ENCODE data around the gene KIF13A.
"Not testable (repeated sequence)": the region's sequence is repeated elsewhere in the genome, so short reads cannot be mapped to it uniquely, and the experiment has no call there.

KIF13A gene

DNA sequence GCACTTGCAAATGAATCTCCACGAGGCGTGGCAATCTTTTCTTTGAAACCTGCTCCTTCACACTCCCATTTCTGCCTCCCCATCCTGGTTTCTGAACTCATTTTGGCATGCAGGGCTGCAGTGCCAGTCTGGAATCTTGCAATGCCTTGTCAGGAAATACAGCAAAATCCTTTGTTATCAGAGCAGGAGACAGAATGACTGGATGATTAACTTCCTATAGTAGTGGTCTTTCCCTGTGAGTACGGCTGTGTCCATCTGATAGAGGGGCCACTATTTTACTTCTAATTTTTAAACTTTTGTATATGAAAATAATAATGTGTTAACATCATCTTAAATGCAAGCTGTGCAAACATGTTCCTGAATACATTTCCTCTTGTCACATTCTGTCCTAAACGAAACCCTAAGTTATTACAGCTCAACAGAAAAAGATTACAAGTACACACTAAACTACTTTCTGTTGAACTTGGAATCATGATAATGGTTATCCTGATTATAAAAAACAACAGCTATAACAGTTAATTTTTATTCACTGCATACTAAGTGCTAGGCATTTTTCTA lies 140.2 kb downstream of the KIF13A start:
- Histone ChIP-seq H3K4me3 (ENCODE audit: severe bottlenecking) (no peak overlapping the region), H3K27me3 (ENCODE audit: insufficient read depth, poor library complexity, severe bottlenecking) (no peaks in the 10 kb centered on the region), H3K4me1 (ENCODE audit: insufficient read depth, poor library complexity, severe bottlenecking) (no peaks in the 10 kb centered on the region), H3K9me3 (ENCODE audit: severe bottlenecking) (no peaks in the 10 kb centered on the region), H3K27ac (ENCODE audit: poor library complexity, severe bottlenecking) (no peak overlapping the region), H3K36me3 (ENCODE audit: low read depth) (peaks cover 38% of the 10 kb centered on the region)
- TF ChIP-seq, protein P1, sequence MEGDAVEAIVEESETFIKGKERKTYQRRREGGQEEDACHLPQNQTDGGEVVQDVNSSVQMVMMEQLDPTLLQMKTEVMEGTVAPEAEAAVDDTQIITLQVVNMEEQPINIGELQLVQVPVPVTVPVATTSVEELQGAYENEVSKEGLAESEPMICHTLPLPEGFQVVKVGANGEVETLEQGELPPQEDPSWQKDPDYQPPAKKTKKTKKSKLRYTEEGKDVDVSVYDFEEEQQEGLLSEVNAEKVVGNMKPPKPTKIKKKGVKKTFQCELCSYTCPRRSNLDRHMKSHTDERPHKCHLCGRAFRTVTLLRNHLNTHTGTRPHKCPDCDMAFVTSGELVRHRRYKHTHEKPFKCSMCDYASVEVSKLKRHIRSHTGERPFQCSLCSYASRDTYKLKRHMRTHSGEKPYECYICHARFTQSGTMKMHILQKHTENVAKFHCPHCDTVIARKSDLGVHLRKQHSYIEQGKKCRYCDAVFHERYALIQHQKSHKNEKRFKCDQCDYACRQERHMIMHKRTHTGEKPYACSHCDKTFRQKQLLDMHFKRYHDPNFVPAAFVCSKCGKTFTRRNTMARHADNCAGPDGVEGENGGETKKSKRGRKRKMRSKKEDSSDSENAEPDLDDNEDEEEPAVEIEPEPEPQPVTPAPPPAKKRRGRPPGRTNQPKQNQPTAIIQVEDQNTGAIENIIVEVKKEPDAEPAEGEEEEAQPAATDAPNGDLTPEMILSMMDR (IDR thresholded peaks at IDR 0.05; ENCODE audit: poor library complexity, severe bottlenecking) = no peak
- no peak for ATAC-seq (ENCODE audit: low read depth)
- DNase-seq (ENCODE audit: low spot score) = no peak

DNA sequence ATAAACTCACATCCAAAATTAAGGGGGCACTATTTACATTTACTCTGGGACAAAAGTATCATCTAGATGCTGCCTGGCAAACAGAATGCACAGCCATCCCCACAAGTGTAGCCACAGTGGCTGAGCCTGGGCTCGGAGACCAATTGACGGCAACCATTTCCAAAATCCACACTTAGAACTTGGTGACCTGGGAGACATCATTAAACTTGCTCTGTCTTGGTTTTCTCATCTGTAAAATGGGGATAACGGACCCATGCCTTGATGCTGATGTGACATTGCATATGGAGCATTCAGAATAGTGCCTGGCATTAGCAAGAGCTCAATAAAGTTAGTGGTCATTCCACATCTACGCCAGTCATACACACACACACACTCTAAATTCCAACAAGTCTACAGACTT lies 140.7 kb downstream of the KIF13A start:
- H3K36me3 ChIP-seq (ENCODE audit: low read depth) = peaks cover 35% of the 10 kb centered on the region
- DNase-seq (ENCODE audit: low spot score) = no peak
- TF ChIP-seq, protein P1 (IDR thresholded peaks at IDR 0.05; ENCODE audit: poor library complexity, severe bottlenecking) = no peak

DNA sequence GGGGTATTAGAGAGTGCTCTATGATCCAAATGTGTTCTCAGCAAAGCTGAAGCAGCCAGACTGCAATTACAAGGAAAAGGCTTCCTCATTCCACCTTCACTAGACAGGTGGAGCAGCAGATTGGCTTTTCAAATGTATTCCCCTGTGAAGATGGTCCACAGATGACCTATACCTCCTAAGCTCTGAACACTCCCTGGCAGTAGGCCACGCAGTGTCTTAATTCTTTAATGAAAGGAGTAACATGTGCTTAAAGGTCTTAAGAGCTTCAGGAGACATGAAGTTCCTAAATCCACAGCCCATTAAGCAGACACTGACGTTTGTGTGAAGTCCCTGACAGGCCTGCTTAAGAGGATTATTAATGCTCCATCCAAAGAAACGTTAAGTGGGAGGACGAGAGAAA lies 141.8 kb downstream of the KIF13A start:
- DNase-seq (ENCODE audit: low spot score) = no peak
- peaks cover 29% of the 10 kb centered on the region for H3K36me3 ChIP-seq (ENCODE audit: low read depth)
- H3K9me3 ChIP-seq (ENCODE audit: severe bottlenecking) = no peaks in the 10 kb centered on the region
- H3K4me1 ChIP-seq (ENCODE audit: insufficient read depth, poor library complexity, severe bottlenecking) = no peaks in the 10 kb centered on the region
- ATAC-seq (ENCODE audit: low read depth) = no peak
- TF ChIP-seq, protein P1 (IDR thresholded peaks at IDR 0.05; ENCODE audit: poor library complexity, severe bottlenecking) = no peak
- no peaks in the 10 kb centered on the region for H3K27me3 ChIP-seq (ENCODE audit: insufficient read depth, poor library complexity, severe bottlenecking)
- no peak overlapping the region for H3K4me3 ChIP-seq (ENCODE audit: severe bottlenecking)
- no peak overlapping the region for H3K27ac ChIP-seq (ENCODE audit: poor library complexity, severe bottlenecking)

More for the DNA sequence above, 140.7 kb downstream of the KIF13A start:
- Histone ChIP-seq H3K4me3 (ENCODE audit: severe bottlenecking) (no peak overlapping the region), H3K27me3 (ENCODE audit: insufficient read depth, poor library complexity, severe bottlenecking) (no peaks in the 10 kb centered on the region), H3K9me3 (ENCODE audit: severe bottlenecking) (no peaks in the 10 kb centered on the region), H3K27ac (ENCODE audit: poor library complexity, severe bottlenecking) (no peak overlapping the region), H3K4me1 (ENCODE audit: insufficient read depth, poor library complexity, severe bottlenecking) (no peaks in the 10 kb centered on the region)
- no peak for ATAC-seq (ENCODE audit: low read depth)

DNA sequence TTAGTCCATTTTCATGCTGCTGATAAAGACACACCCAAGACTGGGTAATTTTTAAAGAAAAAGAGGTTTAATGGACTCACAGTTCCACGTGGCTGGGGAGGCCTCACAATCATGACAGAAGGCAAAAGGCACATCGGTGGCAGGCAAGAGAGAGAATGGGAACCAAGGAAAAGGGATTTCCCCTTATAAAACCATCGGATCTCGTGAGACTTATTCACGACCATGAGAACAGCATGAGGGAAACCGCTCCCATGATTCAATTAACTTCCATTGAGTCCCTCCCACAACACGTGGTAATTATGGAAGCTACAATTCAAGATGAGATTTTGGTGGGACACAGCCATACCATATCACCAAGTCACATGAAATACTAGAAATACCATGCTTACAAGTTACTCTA lies 142.5 kb downstream of the KIF13A start:
- H3K27me3 ChIP-seq (ENCODE audit: insufficient read depth, poor library complexity, severe bottlenecking) = not testable (repeated sequence)
- peaks cover 25% of the 10 kb centered on the region for H3K36me3 ChIP-seq (ENCODE audit: low read depth)

DNA sequence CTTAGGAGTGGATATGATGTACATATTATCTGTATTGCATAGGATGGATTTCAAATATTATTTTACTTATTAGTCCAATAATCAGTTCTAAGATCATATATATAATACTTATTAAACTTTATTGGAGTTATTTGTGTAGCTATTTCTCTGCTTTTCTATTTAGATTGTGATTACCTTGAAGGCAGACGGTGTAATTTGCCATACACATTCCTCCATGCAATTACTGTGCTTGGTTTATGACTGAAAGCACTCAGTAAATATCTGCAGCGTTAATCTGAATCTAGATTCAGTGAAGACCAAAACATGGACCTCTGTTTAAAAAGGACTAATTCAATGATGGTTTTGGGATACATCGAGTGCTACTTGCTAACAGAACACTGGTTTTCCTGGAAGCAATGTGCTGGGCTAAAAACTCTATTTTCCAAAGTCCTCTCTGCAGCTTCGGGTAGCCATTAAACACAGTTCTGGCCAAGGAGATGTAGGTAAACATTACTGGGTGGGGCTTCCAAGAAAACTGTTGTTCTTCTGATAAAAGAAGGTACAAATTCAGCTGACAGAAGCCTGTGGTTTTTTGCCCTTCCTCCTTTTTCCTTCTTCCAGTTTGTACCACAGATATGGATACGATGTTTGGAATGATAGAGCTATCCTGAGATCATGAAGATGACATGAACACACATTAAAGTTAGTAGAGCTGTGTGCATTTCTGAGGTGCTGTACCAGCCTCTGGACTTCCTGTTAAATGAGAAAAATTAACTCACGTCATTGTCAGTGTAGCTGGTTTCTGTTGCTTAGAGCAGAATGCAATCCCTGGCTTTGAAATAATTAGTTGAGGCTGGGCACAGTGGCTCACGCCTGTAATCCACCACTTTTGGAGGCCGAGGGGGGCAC lies 144.3 kb downstream of the KIF13A start:
- Histone ChIP-seq H3K36me3 (ENCODE audit: low read depth) (peaks cover 14% of the 10 kb centered on the region), H3K27me3 (ENCODE audit: insufficient read depth, poor library complexity, severe bottlenecking) (no peaks in the 10 kb centered on the region), H3K9me3 (ENCODE audit: severe bottlenecking) (no peaks in the 10 kb centered on the region), H3K4me3 (ENCODE audit: severe bottlenecking) (no peak overlapping the region), H3K4me1 (ENCODE audit: insufficient read depth, poor library complexity, severe bottlenecking) (no peaks in the 10 kb centered on the region), H3K27ac (ENCODE audit: poor library complexity, severe bottlenecking) (no peak overlapping the region)
- ATAC-seq (ENCODE audit: low read depth) (no peak), DNase-seq (ENCODE audit: low spot score) (no peak)
- TF ChIP-seq, protein P1 (IDR thresholded peaks at IDR 0.05; ENCODE audit: poor library complexity, severe bottlenecking) = no peak

More for the DNA sequence above, 142.5 kb downstream of the KIF13A start:
- not testable (repeated sequence) for H3K27ac ChIP-seq (ENCODE audit: poor library complexity, severe bottlenecking); H3K4me3 ChIP-seq (ENCODE audit: severe bottlenecking); H3K9me3 ChIP-seq (ENCODE audit: severe bottlenecking); DNase-seq (ENCODE audit: low spot score); H3K4me1 ChIP-seq (ENCODE audit: insufficient read depth, poor library complexity, severe bottlenecking); ATAC-seq (ENCODE audit: low read depth)
